Measurements from ENCODE around the gene ACKR3.

DNA sequence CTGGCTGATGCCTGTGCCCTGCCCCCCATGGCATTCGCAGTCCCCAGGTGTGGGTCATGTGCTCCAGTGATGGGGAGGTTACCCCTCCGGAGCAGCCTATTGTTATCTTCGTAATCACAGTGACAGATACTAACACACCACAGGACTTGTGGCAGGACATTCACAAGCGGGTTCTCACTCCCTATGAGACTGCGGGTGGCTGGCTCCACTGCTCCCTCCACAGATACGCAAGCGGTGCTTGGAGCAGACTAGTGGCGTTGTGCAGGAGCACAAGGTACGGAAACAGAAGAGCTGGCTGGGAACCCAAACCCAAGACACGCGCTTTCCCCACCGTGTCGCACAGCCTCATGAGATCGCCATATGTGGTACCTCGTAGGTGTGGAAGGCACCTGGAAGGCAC lies 52.2 kb downstream of the ACKR3 start:
- TF ChIP-seq, protein P1, sequence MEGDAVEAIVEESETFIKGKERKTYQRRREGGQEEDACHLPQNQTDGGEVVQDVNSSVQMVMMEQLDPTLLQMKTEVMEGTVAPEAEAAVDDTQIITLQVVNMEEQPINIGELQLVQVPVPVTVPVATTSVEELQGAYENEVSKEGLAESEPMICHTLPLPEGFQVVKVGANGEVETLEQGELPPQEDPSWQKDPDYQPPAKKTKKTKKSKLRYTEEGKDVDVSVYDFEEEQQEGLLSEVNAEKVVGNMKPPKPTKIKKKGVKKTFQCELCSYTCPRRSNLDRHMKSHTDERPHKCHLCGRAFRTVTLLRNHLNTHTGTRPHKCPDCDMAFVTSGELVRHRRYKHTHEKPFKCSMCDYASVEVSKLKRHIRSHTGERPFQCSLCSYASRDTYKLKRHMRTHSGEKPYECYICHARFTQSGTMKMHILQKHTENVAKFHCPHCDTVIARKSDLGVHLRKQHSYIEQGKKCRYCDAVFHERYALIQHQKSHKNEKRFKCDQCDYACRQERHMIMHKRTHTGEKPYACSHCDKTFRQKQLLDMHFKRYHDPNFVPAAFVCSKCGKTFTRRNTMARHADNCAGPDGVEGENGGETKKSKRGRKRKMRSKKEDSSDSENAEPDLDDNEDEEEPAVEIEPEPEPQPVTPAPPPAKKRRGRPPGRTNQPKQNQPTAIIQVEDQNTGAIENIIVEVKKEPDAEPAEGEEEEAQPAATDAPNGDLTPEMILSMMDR (IDR thresholded peaks at IDR 0.05) = no peak
- TF ChIP-seq POLR2AphosphoS5 (IDR thresholded peaks at IDR 0.05; ENCODE audit: insufficient read depth in 1 of 2, low read depth in 1 of 2) (no peak), POLR2A (IDR thresholded peaks at IDR 0.05) (no peak)

All from vagina (tissue), 2 donors.